Immature natural killer cell (primary cell): Measurements from ENCODE around the gene SPINK13. TPM values are rescaled to one million over a fixed set of nuclear protein-coding genes. Genes with fewer than 3 reads are reported as not detected.
"Not testable (repeated sequence)": the region's sequence is repeated elsewhere in the genome, so short reads cannot be mapped to it uniquely, and the experiment has no call there.

Source experiments
- DNase-seq, 3 donors: peaks; one replicate each; pipeline ENCODE4 v3.0.0; 2022; ENCODE audit warnings: mixed read lengths in 1 of 3
- H3K27ac Mint-ChIP-seq, 6 donors: one replicate each; pipeline ENCODE4 v1.8.0; 2020; ENCODE audit warnings: mixed read lengths in 6 of 6, mild to moderate bottlenecking in 5 of 6, inconsistent platforms in 4 of 6, moderate library complexity in 3 of 6
- H3K27me3 Mint-ChIP-seq, 3 donors: one replicate each; pipeline ENCODE4 v1.8.0; 2020 to 2021; ENCODE audit warnings: low read depth in 3 of 3, mild to moderate bottlenecking in 3 of 3, mixed read lengths in 3 of 3, moderate library complexity in 3 of 3, inconsistent platforms in 1 of 3
- H3K36me3 Mint-ChIP-seq, 3 donors: one replicate each; pipeline ENCODE4 v1.8.0; 2020; ENCODE audit warnings: mixed read lengths in 3 of 3, inconsistent platforms in 2 of 3, mild to moderate bottlenecking in 2 of 3
- H3K4me1 Mint-ChIP-seq, 2 donors: one replicate each; pipeline ENCODE4 v1.8.0; 2020; ENCODE audit warnings: inconsistent platforms in 2 of 2, mild to moderate bottlenecking in 2 of 2, mixed read lengths in 2 of 2, moderate library complexity in 1 of 2
- H3K4me3 Mint-ChIP-seq, 5 donors: one replicate each; pipeline ENCODE4 v1.8.0; 2020; ENCODE audit warnings: mild to moderate bottlenecking in 5 of 5, mixed read lengths in 5 of 5, inconsistent platforms in 3 of 5, moderate library complexity in 3 of 5
- H3K9me3 Mint-ChIP-seq, 6 donors: one replicate each; pipeline ENCODE4 v1.8.0; 2020; ENCODE audit warnings: mild to moderate bottlenecking in 6 of 6, mixed read lengths in 6 of 6, inconsistent platforms in 4 of 6, moderate library complexity in 3 of 6
- polyA plus RNA-seq, 3 donors: library from polyadenylated mRNA; unstranded; fragments of 300-500 nt; fragmentation: Illumina TruSeq; gene quantifications; one replicate each; pipeline ENCODE4 v1.2.3, GENCODE V29; 2021

SPINK13 gene, protein sequence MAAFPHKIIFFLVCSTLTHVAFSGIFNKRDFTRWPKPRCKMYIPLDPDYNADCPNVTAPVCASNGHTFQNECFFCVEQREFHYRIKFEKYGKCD
- not detected for polyA plus RNA-seq

DNA sequence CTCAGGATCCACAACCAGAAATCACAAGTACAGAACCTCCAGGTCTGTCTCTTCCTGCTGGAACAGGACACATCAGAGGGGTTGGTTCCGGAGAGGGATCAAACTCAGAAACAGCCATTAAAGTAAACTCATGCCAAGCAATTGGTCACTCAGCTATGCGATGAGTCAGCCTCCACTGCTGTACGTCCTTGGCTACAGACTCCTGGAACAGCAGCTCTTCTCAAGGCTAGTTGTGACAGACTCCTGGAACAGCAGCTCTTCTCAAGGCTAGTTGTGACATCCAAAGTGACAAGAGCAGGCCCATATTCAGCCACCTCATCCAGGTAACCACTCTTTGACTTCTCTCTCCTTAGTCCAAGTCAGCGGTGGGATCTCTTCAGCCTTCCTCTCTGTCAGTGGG is at the start of gene SPINK13:
SPINK13 (plus strand) TSS at position 229 of the 400 bp plus-strand sequence. CDS start 1,279 bp downstream, outside the sequence.
- peaks cover 0 to 4% (median 0%) of the 10 kb centered on the region in 3 donors for H3K27me3 Mint-ChIP-seq
- no peaks in the 10 kb centered on the region for H3K36me3 Mint-ChIP-seq
- H3K4me1 Mint-ChIP-seq, result no peaks in the 10 kb centered on the region
- no peak for DNase-seq
- H3K4me3 Mint-ChIP-seq, result no peak within 1 kb of the TSS
- no peak within 1 kb of the TSS for H3K27ac Mint-ChIP-seq
- H3K9me3 Mint-ChIP-seq, result peaks cover 0 to 13% (median 4%) of the 10 kb centered on the region in 6 donors

DNA sequence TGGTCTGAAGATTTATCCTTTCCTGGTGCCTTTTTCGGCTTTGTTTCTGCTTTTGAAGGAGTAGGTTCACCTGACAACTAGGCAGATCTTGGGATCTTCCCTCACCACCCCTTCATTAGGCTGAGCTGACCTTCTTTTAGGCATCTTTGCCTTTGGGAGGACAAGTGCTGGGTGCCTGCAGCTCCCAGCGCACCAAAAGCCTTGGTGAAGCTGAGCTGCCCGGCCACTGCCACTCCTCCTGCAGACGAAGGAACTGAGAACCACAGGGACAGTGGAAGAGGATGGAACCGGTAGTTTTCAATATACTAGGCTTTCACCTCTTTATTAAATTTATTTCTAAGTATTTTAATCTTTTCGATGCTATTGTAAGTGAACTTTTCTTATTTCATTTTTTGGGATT is 47.1 kb upstream of the SPINK13 start:
- Mint-ChIP-seq H3K36me3 (no peaks in the 10 kb centered on the region), H3K27ac (no peak overlapping the region), H3K4me1 (no peaks in the 10 kb centered on the region), H3K9me3 (peaks cover 0 to 8% (median 4%) of the 10 kb centered on the region in 6 donors), H3K27me3 (peaks cover 1 to 4% (median 2%) of the 10 kb centered on the region in 3 donors), H3K4me3 (no peak overlapping the region)
- DNase-seq, result no peak

DNA sequence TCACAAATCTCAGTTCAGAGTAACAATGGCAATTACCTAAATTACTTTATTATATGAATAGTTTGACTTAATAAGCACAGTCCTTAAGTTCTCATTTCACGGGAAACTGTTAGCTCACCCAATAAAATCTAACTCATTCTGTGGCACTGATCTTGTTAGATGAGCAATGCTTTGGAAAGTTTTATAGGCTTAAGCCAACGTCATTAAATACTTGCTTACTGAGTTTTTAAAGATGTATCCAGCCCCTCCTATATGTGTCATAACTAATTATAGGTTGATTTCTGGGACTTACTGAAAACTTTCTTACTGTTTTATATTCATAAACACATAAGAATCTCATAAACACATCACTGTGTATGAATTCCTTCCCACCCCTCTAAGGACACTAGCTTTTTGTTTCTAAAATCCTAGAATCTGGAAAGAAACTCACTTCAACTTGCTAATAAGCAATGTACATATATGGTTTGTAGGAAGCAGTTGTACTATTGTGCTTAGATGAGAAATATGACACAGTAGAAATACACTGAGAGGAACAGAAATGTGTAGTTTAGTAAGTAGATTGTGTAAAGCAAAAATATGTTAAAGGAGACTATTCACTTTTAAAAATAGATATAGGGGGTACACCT is 44.4 kb upstream of the SPINK13 start:
- H3K27me3 Mint-ChIP-seq, result peaks cover 0 to 4% (median 3%) of the 10 kb centered on the region in 3 donors
- peaks cover 0 to 8% (median 2%) of the 10 kb centered on the region in 6 donors for H3K9me3 Mint-ChIP-seq
- H3K36me3 Mint-ChIP-seq, result no peaks in the 10 kb centered on the region
- H3K27ac Mint-ChIP-seq, result no peak overlapping the region
- DNase-seq, result no peak
- no peaks in the 10 kb centered on the region for H3K4me1 Mint-ChIP-seq
- no peak overlapping the region for H3K4me3 Mint-ChIP-seq

DNA sequence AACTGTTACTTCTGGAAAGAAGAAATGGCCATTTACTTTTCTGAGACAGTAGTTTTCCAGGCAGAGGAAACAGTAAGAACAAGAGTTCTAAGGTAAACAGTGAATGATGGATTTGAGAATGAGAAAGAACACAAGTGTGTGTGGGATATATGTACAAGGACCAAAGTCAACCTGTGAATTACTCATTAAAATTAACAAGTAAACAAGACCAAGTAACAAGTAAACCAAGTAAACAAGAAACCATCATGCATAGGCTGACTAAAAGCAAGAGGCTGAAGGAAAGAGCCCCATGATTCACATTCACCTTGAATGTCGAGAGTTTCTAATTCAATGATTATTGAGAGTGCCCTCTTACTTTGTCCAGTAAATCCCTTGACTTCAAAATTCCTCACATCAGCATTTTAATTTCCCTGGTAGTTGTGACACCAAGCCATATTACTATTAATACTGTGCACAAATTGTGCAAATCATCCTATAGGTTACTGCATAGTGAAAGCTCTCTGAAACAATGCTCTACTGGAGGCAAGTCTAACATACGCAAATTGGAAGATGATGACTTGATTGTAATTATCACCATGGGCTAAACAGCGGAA is 40.1 kb upstream of the SPINK13 start:
- peaks cover 0 to 11% (median 1%) of the 10 kb centered on the region in 6 donors for H3K9me3 Mint-ChIP-seq
- no peaks in the 10 kb centered on the region for H3K36me3 Mint-ChIP-seq

DNA sequence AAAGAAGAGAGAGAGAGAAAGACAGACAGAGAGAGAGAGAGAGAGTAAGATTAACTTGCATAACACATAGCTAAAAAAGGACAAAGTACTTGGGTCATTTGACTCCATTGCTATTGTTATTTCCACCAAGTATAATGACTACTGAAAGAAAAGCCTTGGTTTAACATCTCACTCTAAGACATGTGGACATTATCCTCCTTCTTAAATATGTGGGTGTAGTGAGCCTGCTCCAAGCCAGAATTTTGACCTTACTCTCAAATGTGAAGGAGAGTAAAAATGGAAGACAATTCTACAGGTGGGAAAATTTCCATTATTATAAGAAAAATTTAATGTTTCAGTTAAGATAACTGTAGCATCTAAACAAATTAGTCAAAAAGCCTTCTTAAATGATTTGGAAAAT is 38.8 kb upstream of the SPINK13 start:
- no peaks in the 10 kb centered on the region for H3K4me1 Mint-ChIP-seq
- DNase-seq, result no peak
- H3K4me3 Mint-ChIP-seq, result no peak overlapping the region
- H3K9me3 Mint-ChIP-seq, result peaks cover 0 to 11% (median under 1%) of the 10 kb centered on the region in 6 donors
- H3K36me3 Mint-ChIP-seq, result no peaks in the 10 kb centered on the region
- peaks cover 0 to 4% (median 1%) of the 10 kb centered on the region in 3 donors for H3K27me3 Mint-ChIP-seq
- no peak overlapping the region for H3K27ac Mint-ChIP-seq

More for the DNA sequence above, 40.1 kb upstream of the SPINK13 start:
- Mint-ChIP-seq H3K27ac (no peak overlapping the region), H3K4me3 (no peak overlapping the region), H3K4me1 (no peaks in the 10 kb centered on the region), H3K27me3 (peaks cover 0 to 4% (median 1%) of the 10 kb centered on the region in 3 donors)
- DNase-seq, result no peak

DNA sequence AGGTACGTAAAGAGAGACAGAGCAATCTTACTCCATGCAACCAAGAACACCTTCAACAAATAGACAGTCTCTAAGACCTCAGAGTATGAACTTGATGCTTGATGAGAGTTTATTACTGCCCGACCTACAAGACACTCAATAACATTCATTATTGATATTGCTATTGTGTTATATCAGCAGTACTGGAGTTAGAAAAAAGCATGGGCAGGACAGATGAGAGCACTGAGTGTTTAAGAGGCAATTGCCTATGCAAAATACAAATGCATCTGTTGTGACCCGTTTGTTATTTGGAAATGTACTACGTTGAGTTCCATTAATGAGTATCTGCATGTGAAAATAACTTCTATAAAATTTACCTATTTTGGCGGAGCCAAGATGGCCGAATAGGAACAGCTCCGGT is 38.4 kb upstream of the SPINK13 start:
- Mint-ChIP-seq H3K27me3 (peaks cover 0 to 4% (median 1%) of the 10 kb centered on the region in 3 donors), H3K27ac (no peak overlapping the region), H3K4me1 (no peaks in the 10 kb centered on the region), H3K4me3 (no peak overlapping the region), H3K9me3 (peaks cover 0 to 10% (median 0%) of the 10 kb centered on the region in 6 donors), H3K36me3 (no peaks in the 10 kb centered on the region)
- no peak for DNase-seq

DNA sequence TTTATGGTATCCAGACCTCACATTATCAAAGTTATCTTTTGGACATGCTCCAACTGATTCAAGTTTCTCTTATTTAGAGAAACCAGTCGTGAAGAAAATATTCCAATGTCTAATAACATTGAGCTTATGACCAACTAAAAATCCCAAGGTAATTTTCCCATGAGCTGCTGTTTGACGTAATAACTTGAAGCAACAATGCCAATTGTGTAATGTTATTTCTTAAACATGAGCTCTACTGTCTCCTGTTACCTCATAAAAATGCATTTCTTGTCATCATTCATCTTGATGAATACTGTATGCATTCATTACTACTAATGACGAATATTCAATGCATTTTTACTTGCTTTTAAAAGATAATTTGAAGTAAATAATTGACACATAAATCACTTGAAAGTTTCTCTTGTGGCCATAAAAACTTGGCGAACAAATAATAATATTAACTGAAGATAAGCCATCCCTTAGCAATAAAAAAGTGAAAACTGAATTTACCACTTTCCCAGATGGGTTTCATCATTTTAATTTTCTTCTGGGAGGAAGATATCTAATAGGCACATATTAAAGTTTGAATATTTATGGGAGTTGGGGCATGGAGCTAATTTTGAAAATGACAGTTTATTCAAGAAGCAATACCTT is 30.7 kb upstream of the SPINK13 start:
- Mint-ChIP-seq H3K27me3 (no peaks in the 10 kb centered on the region), H3K9me3 (peaks cover 0 to 4% (median 0%) of the 10 kb centered on the region in 6 donors), H3K4me1 (no peaks in the 10 kb centered on the region), H3K36me3 (no peaks in the 10 kb centered on the region), H3K27ac (no peak overlapping the region), H3K4me3 (no peak overlapping the region)
- no peak for DNase-seq

DNA sequence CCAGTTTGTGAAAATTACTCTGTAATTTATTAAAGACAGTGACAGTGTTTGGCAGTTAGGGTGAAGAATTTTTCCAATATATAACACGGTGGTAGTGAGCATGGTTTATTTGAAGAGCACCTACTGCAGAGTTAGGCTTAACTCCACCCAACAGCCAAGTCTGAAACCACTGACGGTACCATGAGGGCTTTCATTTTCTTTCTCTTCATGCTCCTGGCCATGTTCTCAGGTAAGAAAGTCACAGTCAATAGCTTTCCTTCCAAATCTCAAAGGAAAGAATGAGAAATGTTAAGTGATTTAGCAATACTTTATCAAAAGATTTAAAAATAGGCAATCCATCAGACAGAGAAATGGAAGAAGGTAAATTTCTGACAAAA is 30.2 kb upstream of the SPINK13 start, which contains the start of gene MARCOL:
MARCOL (plus strand) TSS at position 108 of the 377 bp plus-strand sequence; CDS start at position 181, 73 bp downstream.
- Mint-ChIP-seq H3K4me3 (no peak within 1 kb of the TSS), H3K27me3 (no peaks in the 10 kb centered on the region), H3K36me3 (no peaks in the 10 kb centered on the region), H3K4me1 (no peaks in the 10 kb centered on the region), H3K27ac (no peak within 1 kb of the TSS), H3K9me3 (peaks cover 0 to 4% (median 0%) of the 10 kb centered on the region in 6 donors)
- DNase-seq, result no peak

DNA sequence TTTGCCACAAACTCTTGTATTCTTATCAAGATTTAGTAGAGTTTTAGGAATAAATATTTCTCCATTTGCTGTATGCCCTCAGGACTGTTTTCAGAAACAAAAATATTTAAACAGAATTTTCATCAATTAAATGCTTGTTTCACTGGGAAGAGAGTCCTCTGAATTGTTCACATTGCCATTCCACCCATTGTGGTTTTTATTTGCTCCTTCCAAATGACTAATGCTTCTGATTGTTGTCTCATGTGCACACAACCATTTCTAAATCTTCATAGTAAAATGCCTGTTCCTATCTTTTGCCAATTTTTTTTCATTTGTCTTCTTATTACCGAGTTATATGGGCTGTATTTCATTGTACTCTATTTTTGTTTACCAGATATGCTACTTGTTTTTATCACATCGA is 19.7 kb upstream of the SPINK13 start:
- Mint-ChIP-seq H3K27me3 (peaks cover 0 to 4% (median 0%) of the 10 kb centered on the region in 3 donors), H3K4me1 (no peaks in the 10 kb centered on the region), H3K27ac (no peak overlapping the region), H3K9me3 (peaks cover 0 to 7% (median 2%) of the 10 kb centered on the region in 6 donors), H3K4me3 (no peak overlapping the region), H3K36me3 (no peaks in the 10 kb centered on the region)
- DNase-seq, result no peak

DNA sequence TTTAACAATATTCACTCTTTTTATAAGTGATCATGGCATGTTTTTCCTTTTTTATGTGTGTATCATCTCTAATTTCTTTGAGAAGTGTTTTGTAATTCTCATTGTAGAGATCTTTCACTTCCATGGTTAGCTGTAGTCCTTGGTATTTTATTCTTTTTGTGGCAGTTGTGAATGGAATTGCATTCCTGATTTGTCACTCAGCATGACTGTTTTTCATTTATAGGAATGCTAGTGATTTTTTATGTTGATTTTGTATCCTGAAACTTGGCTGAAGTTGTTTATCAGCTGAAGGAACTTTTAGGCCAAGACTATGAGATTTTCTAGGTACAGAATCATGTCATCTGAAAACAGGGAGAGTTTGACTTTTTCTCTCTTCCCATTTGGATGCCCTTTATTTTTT is 13.1 kb upstream of the SPINK13 start:
- Mint-ChIP-seq H3K27ac (no peak overlapping the region), H3K9me3 (peaks cover 8 to 29% (median 19%) of the 10 kb centered on the region in 6 donors), H3K27me3 (peaks cover 0 to 2% (median 2%) of the 10 kb centered on the region in 3 donors), H3K36me3 (no peaks in the 10 kb centered on the region), H3K4me1 (no peaks in the 10 kb centered on the region), H3K4me3 (no peak overlapping the region)
- no peak for DNase-seq

DNA sequence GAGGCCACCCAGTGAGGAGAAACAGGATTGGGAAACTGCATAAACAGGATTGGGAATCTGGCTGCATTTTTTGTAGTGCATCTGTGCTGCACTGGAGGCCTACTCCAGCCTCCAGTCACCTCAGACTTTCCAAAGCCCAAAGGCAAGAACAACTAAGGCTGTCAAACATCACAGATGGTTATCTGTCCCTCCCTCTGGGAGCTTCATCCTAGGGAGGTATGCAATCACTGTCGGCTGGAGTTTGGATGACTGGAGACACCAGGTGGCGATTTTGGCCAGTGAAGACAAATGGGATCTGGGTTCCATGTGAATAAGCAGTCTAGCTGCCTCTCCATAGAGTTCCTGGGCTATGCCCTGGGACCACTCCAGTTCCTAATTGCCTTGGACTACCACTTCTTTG is 9.3 kb upstream of the SPINK13 start:
- no peaks in the 10 kb centered on the region for H3K4me1 Mint-ChIP-seq

DNA sequence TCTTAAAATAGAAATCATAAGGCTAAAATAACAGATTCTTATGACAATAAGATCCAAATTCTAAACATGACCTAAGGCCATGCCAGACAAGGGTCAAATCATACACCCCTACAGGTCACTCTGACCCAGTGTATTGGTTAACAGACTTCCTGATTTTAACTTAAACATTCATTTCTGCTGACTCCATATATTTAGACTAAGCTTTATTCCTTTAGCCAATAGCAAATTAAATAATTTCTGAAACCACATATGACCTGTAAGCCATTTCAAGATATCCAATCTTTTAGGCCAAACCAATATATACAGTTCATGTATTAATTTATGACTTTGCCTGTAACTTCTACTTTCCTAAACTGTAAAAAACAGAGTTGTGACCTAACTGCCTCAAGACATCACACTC is 7.4 kb upstream of the SPINK13 start:
- Mint-ChIP-seq H3K27ac (no peak overlapping the region), H3K9me3 (peaks cover 9 to 32% (median 23%) of the 10 kb centered on the region in 6 donors), H3K27me3 (peaks cover 0 to 8% (median 2%) of the 10 kb centered on the region in 3 donors), H3K4me1 (no peaks in the 10 kb centered on the region), H3K4me3 (no peak overlapping the region), H3K36me3 (no peaks in the 10 kb centered on the region)
- DNase-seq, result no peak

More for the DNA sequence above, 9.3 kb upstream of the SPINK13 start:
- peaks cover 9 to 29% (median 21%) of the 10 kb centered on the region in 6 donors for H3K9me3 Mint-ChIP-seq
- H3K27ac Mint-ChIP-seq, result no peak overlapping the region
- H3K36me3 Mint-ChIP-seq, result no peaks in the 10 kb centered on the region
- DNase-seq, result no peak
- peaks cover 0 to 8% (median 2%) of the 10 kb centered on the region in 3 donors for H3K27me3 Mint-ChIP-seq
- no peak overlapping the region for H3K4me3 Mint-ChIP-seq

DNA sequence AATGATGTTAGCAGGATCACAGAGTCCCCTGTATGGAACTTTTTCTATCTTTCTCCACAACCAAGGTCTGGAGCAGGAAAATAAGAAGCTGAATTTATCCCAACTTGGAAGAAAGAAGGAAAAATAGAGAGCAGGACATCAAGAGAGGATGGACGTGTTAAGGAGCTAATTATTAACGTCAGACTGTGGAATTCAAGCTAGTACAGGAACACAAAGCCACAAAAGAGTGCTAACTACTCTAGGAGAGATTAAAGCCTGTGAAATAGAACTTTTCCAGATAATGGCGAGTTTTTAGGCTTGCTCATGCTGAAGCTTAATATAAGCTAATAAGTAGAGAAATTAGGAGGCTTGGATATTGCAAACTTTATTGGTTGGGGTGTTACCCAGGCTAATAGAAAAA is 632 bp upstream of the SPINK13 start:
- Mint-ChIP-seq H3K4me3 (no peak overlapping the region), H3K27ac (no peak overlapping the region), H3K36me3 (no peaks in the 10 kb centered on the region), H3K9me3 (peaks cover 0 to 14% (median 4%) of the 10 kb centered on the region in 6 donors), H3K4me1 (no peaks in the 10 kb centered on the region), H3K27me3 (peaks cover 0 to 4% (median 0%) of the 10 kb centered on the region in 3 donors)
- no peak for DNase-seq

DNA sequence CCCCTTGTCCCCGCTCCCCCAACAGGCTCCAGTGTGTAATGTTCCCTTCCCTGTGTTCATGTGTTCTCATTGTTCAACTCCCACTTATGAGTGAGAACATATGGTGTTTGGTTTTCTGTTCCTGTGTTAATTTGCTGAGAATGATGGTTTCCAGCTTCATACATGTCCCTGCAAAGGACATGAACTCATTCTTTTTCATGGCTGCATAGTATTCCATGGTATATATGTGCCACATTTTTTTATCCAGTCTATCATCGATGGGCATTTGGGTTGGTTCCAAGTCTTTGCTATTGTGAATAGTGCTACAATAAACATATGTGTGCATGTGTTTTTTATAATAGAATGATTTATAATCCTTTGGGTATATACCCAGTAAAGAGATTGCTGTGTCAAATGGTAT is 6.5 kb downstream of the SPINK13 start:
- not testable (repeated sequence) for H3K27ac Mint-ChIP-seq, H3K36me3 Mint-ChIP-seq, H3K4me3 Mint-ChIP-seq, H3K4me1 Mint-ChIP-seq, DNase-seq
- H3K27me3 Mint-ChIP-seq, result peaks cover 0 to 15% (median 2%) of the 10 kb centered on the region in 3 donors
- peaks cover 0 to 30% (median 19%) of the 10 kb centered on the region in 6 donors for H3K9me3 Mint-ChIP-seq
